HG02763 (cell line): ENCODE results near the gene MAP3K9.

Experiments used
- ATAC-seq: cut with Tn5 transposase; IDR thresholded peaks from one replicate; pipeline ENCODE4 v1.9.1; 2021; ENCODE audit warnings: mild to moderate bottlenecking, moderate library complexity; ENCODE audit not compliant: unreplicated experiment

MAP3K9 gene

GRCh38 chr14:70701610-70702009 is 107.7 kb downstream of the MAP3K9 start:
- ATAC-seq, result no peak

GRCh38 chr14:70700955-70701585 is 108.2 kb downstream of the MAP3K9 start:
- ATAC-seq, result no peak

GRCh38 chr14:70699646-70700045 is 109.7 kb downstream of the MAP3K9 start:
- ATAC-seq, result no peak

- ATAC-seq, result no peak
Measured at GRCh38 chr14:70698288-70698687, 111.0 kb downstream of the MAP3K9 start.

- no peak for ATAC-seq
Measured at GRCh38 chr14:70697701-70698100, 111.6 kb downstream of the MAP3K9 start.

GRCh38 chr14:70696026-70696425 is 113.3 kb downstream of the MAP3K9 start:
- no peak for ATAC-seq

- ATAC-seq, result no peak
Measured at GRCh38 chr14:70692210-70692609, 117.1 kb downstream of the MAP3K9 start.

- no peak for ATAC-seq
Measured at GRCh38 chr14:70685474-70686197, 123.7 kb downstream of the MAP3K9 start.

GRCh38 chr14:70683983-70684382 is 125.3 kb downstream of the MAP3K9 start:
- ATAC-seq, result no peak

- no peak for ATAC-seq
Measured at GRCh38 chr14:70680748-70681147, 128.6 kb downstream of the MAP3K9 start.

GRCh38 chr14:70677341-70677740 is 132.0 kb downstream of the MAP3K9 start:
- ATAC-seq, result no peak
